Thoracic aorta (tissue), 2 donors: ENCODE measurements around the gene ITGA2. TPM values are rescaled to one million over a fixed set of nuclear protein-coding genes. Genes with fewer than 3 reads are reported as not detected.

Experiments used
- ATAC-seq: fragments of 150-250 bp; one replicate; pipeline ENCODE4 v1.8.0; 2017; ENCODE audit warnings: low read depth; ENCODE audit not compliant: insufficient number of reproducible peaks, low FRiP score
- DNase-seq: peaks from one replicate; pipeline ENCODE4 v3.0.0-alpha.2; 2020; ENCODE audit warnings: low spot score
- H3K27ac ChIP-seq, 2 donors: fragments of 200-600 bp; sonication (generic); 1 replicate in 1 of 2; 2 replicates in 1 of 2; pipeline ENCODE4 v1.5.1; 2016; ENCODE audit warnings: mild to moderate bottlenecking in 2 of 2, moderate library complexity in 2 of 2
- H3K27me3 ChIP-seq: fragments of 200-600 bp; sonication (generic); replicated peaks from 2 replicates; pipeline ENCODE4 v1.6.0; 2016; ENCODE audit warnings: mild to moderate bottlenecking; ENCODE audit not compliant: insufficient read depth
- H3K36me3 ChIP-seq: fragments of 200-600 bp; sonication (generic); one replicate; pipeline ENCODE4 v1.5.1; 2016
- H3K4me1 ChIP-seq, 2 donors: fragments of 200-600 bp; sonication (generic); 1 replicate in 1 of 2; 2 replicates in 1 of 2; pipeline versions ENCODE4 v1.5.1 to v1.6.0; 2016; ENCODE audit warnings: low read depth in 2 of 2, mild to moderate bottlenecking in 1 of 2; ENCODE audit not compliant: control insufficient read depth in 1 of 2
- H3K4me3 ChIP-seq: fragments of 200-600 bp; sonication (generic); 2 replicates; pipeline ENCODE4 v1.5.1; 2016; ENCODE audit warnings: mild to moderate bottlenecking
- H3K9me3 ChIP-seq: fragments of 200-600 bp; sonication (generic); 2 replicates; pipeline ENCODE4 v1.5.1; 2016
- total RNA-seq, 2 donors: library from RNA; depleted of rRNA; stranded (reverse); fragments of >200 nt; gene quantifications; one replicate each; pipeline versions ENCODE4 v1.1.0 to v1.2.3, GENCODE V29; 2016
- TF ChIP-seq, protein P1 (sequence below): fragments of 200-600 bp; sonication (generic); IDR thresholded peaks from one replicate; pipeline ENCODE4 v1.5.1; 2019; ENCODE audit warnings: antibody characterized with exemption

Gene ITGA2
- total RNA-seq, 2 donors from 2014 or later = 4.9 to 7.2 TPM

DNA sequence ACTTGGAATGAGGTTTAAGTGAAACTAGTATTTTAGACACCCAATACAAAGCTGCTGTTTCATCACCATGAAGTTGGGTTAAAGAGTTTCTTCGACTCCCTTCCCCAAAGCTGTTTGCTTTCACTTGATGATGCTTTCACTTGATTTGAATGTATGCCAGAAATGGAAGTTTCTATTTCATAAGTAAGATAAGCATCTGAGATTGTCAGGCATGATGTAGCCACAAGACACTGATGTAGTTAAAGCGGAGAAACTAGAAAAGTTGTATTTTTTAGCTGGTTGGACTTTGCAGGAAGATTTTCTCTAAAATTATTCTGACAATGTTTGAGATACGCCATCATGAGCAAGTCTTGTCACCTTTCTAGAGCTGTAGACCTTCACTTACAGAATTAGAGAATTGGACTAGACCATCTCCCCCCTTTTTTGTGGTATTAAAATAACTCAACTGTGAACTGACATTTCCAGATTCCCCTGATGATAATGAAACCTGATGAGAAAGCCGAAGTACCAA is 100.4 kb downstream of the ITGA2 start:
- H3K4me3 ChIP-seq = no peak overlapping the region
- ATAC-seq = no peak
- H3K36me3 ChIP-seq = no peaks in the 10 kb centered on the region
- H3K27me3 ChIP-seq = no peaks in the 10 kb centered on the region
- TF ChIP-seq, protein P1, sequence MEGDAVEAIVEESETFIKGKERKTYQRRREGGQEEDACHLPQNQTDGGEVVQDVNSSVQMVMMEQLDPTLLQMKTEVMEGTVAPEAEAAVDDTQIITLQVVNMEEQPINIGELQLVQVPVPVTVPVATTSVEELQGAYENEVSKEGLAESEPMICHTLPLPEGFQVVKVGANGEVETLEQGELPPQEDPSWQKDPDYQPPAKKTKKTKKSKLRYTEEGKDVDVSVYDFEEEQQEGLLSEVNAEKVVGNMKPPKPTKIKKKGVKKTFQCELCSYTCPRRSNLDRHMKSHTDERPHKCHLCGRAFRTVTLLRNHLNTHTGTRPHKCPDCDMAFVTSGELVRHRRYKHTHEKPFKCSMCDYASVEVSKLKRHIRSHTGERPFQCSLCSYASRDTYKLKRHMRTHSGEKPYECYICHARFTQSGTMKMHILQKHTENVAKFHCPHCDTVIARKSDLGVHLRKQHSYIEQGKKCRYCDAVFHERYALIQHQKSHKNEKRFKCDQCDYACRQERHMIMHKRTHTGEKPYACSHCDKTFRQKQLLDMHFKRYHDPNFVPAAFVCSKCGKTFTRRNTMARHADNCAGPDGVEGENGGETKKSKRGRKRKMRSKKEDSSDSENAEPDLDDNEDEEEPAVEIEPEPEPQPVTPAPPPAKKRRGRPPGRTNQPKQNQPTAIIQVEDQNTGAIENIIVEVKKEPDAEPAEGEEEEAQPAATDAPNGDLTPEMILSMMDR = no peak
- DNase-seq = no peak
- H3K4me1 ChIP-seq = peaks cover 5 to 20% of the 10 kb centered on the region in 2 donors
- H3K9me3 ChIP-seq = no peaks in the 10 kb centered on the region
- H3K27ac ChIP-seq = no peak overlapping the region

DNA sequence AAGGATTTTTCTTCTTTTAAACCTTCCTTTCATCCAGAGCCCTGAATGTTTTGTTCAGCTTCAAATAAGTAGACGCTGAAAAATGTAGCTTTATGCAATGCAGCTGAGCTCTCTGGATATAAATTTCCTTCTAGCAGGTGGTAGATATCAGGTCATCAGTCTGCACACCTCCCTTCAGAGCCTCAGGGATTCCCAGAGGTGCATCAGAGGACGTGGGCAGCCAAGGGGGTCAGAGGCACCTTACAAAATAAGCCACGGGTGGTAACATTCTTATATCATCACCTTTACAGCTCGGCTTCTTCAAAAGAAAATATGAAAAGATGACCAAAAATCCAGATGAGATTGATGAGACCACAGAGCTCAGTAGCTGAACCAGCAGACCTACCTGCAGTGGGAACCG is 101.1 kb downstream of the ITGA2 start:
- Histone ChIP-seq H3K4me3 (no peak overlapping the region), H3K9me3 (no peaks in the 10 kb centered on the region), H3K27ac (no peak overlapping the region), H3K4me1 (peaks cover 5 to 20% of the 10 kb centered on the region in 2 donors), H3K27me3 (no peaks in the 10 kb centered on the region), H3K36me3 (no peaks in the 10 kb centered on the region)
- TF ChIP-seq, protein P1 = no peak
- DNase-seq (no peak), ATAC-seq (no peak)

GRCh38 chr5:53091289-53091688 is 102.1 kb downstream of the ITGA2 start:
- ATAC-seq = no peak
- H3K27ac ChIP-seq = no peak overlapping the region

DNA sequence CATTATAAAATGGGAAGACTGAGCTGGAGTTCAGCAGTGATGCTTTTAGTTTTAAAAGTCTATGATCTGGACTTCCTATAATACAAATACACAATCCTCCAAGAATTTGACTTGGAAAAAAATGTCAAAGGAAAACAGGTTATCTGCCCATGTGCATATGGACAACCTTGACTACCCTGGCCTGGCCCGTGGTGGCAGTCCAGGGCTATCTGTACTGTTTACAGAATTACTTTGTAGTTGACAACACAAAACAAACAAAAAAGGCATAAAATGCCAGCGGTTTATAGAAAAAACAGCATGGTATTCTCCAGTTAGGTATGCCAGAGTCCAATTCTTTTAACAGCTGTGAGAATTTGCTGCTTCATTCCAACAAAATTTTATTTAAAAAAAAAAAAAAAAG is 103.1 kb downstream of the ITGA2 start:
- no peaks in the 10 kb centered on the region for H3K9me3 ChIP-seq
- H3K27ac ChIP-seq = no peak overlapping the region
- no peak overlapping the region for H3K4me3 ChIP-seq
- DNase-seq = no peak
- no peaks in the 10 kb centered on the region for H3K27me3 ChIP-seq
- ATAC-seq = no peak
- no peaks in the 10 kb centered on the region for H3K36me3 ChIP-seq
- H3K4me1 ChIP-seq = peaks cover 5 to 20% of the 10 kb centered on the region in 2 donors
- TF ChIP-seq, protein P1 = no peak

More at GRCh38 chr5:53091289-53091688, 102.1 kb downstream of the ITGA2 start:
- Histone ChIP-seq H3K4me3 (no peak overlapping the region), H3K4me1 (peaks cover 5 to 20% of the 10 kb centered on the region in 2 donors), H3K36me3 (no peaks in the 10 kb centered on the region), H3K9me3 (no peaks in the 10 kb centered on the region), H3K27me3 (no peaks in the 10 kb centered on the region)
- DNase-seq = no peak
- TF ChIP-seq, protein P1 = no peak

DNA sequence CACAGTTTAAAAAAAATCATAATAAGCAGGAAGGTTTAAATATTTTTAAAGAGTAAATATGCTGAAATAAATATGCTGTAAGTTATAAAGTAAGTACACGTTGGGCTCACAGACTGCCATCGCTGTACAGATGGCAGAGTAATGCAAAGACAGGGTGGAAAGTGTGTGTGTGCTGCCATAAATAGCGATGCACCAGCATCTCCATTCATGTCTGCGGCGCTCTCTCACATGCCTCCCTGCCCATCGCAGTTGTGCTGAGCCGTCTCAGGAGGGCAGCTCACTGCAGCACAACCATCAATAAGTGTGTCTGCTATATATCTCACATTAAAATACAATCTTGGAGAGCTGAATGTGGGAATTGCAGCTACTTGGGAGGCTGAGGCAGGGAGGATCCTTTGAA is 106.1 kb downstream of the ITGA2 start:
- H3K27ac ChIP-seq = no peak overlapping the region

More for the DNA sequence above, 106.1 kb downstream of the ITGA2 start:
- peaks cover 8% of the 10 kb centered on the region for H3K36me3 ChIP-seq
- peaks cover 5 to 20% of the 10 kb centered on the region in 2 donors for H3K4me1 ChIP-seq
- TF ChIP-seq, protein P1 = no peak
- ATAC-seq = no peak
- H3K4me3 ChIP-seq = no peak overlapping the region
- H3K9me3 ChIP-seq = no peaks in the 10 kb centered on the region
- no peaks in the 10 kb centered on the region for H3K27me3 ChIP-seq
- no peak for DNase-seq
